Memory B cell (primary cell): ENCODE results near the gene CTNNAL1.
A peak's percentile ranks its signal among the peaks of the same experiment; 100 is the strongest.

Experiments used
- ATAC-seq: fragments of 150-1000 bp; cut with Tn5 transposase; 2 replicates; pipeline ENCODE4 v1.10.0; 2021; ENCODE audit warnings: low read depth, mild to moderate bottlenecking, moderate library complexity
- DNase-seq, 2 donors: peaks; one replicate each; pipeline ENCODE4 v3.0.0; 2022; ENCODE audit warnings: low spot score in 2 of 2
- H3K27ac Mint-ChIP-seq: one replicate; pipeline ENCODE4 v1.8.0; 2022; ENCODE audit warnings: mild to moderate bottlenecking, moderate library complexity, mixed read lengths
- H3K27me3 Mint-ChIP-seq: one replicate; pipeline ENCODE4 v1.8.0; 2022; ENCODE audit warnings: mixed read lengths
- H3K36me3 Mint-ChIP-seq: one replicate; pipeline ENCODE4 v1.8.0; 2022; ENCODE audit warnings: mild to moderate bottlenecking, mixed read lengths
- H3K4me1 Mint-ChIP-seq: one replicate; pipeline ENCODE4 v1.8.0; 2022; ENCODE audit warnings: mixed read lengths
- H3K4me3 Mint-ChIP-seq: one replicate; pipeline ENCODE4 v1.8.0; 2022; ENCODE audit warnings: mild to moderate bottlenecking, moderate library complexity, mixed read lengths
- H3K9me3 Mint-ChIP-seq: one replicate; pipeline ENCODE4 v1.8.0; 2022; ENCODE audit warnings: mixed read lengths

The CTNNAL1 gene

DNA sequence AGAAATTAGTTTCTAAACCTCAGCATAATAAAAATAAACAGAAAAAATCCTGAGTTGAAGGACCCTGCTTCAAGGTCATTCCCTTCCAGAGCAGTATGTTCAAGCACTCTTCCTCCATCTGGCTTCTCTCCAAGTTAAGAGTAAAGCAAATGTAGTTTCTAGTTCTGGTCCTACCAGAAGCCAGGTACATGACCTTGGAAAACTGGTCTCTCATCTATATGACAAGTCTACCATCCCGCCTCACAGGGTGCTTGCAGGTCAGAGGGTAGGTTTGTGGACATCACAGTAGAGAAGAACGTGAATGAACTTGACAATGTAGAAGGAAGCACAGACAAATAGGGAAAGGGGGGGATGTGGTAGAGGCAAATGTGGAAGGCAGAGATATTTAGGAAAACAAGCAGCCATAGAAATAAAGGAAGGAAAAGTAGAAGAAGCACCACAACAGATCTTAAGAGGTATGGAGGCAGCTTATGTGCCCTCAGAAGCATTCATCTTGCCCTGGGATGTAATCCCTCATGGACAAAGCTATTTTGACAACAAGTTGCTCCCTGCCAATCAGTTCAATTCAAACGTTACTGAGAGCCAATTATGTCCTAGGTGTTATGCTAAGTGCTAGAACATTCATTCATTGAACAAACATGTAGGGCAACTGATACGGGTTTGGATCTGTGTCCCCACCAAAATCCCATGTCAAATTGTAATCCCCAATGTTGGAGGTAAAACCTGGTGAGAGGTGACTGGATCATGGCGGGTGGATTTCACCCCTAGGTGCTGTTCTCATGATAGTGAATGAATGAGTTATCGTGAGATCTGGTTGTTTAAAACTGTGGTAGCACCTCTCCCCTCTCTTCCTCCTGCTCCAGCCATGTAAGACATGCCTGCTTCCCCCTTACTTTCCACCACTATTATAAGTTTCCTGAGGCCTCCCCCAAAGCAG, 23.7 kb upstream of the CTNNAL1 start:
- ATAC-seq, result no peak
- Mint-ChIP-seq H3K4me3 (no peak overlapping the region), H3K4me1 (no peaks in the 10 kb centered on the region), H3K27ac (no peak overlapping the region), H3K27me3 (no peaks in the 10 kb centered on the region), H3K9me3 (no peaks in the 10 kb centered on the region), H3K36me3 (peaks cover 33% of the 10 kb centered on the region)
- DNase-seq, result no peak

DNA sequence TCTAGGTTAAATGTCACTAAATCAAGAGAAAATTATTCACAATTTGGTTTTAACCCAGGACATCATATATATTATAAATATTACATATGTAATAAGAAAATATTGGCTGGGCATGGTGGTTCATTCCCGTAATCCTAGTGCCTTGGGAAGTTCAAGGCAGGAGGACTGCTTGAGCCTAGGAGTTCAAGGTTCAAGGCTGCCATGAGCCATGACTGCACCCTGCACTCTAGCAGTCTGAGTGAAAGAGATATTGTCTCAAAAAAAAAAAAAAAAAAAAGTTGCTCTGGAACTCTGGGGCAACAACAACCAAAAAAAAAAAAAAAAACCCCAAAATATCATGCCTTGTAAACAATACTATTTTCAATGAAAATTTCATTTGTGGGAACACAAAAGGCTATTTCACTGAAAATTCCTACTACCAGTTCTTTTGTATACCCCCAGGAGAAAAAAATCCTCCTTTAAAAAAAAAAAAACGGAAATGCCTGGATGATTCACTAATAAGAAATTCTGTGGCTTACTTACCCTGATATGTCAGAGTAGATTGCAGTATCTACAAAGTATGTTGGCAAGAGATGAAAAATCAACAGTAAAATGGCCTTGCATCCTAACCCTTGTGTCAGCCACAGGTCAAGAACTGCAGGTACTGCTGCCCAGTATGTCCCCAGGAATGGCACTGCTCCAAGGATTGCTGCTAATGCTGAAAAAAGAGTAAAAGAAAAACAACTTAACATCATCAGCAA, 22.6 kb upstream of the CTNNAL1 start:
- ATAC-seq, result no peak
- H3K27ac Mint-ChIP-seq, result no peak overlapping the region
- H3K4me3 Mint-ChIP-seq, result no peak overlapping the region
- DNase-seq, result no peak
- no peaks in the 10 kb centered on the region for H3K27me3 Mint-ChIP-seq
- no peaks in the 10 kb centered on the region for H3K9me3 Mint-ChIP-seq
- peaks cover 31% of the 10 kb centered on the region for H3K36me3 Mint-ChIP-seq
- no peaks in the 10 kb centered on the region for H3K4me1 Mint-ChIP-seq

DNA sequence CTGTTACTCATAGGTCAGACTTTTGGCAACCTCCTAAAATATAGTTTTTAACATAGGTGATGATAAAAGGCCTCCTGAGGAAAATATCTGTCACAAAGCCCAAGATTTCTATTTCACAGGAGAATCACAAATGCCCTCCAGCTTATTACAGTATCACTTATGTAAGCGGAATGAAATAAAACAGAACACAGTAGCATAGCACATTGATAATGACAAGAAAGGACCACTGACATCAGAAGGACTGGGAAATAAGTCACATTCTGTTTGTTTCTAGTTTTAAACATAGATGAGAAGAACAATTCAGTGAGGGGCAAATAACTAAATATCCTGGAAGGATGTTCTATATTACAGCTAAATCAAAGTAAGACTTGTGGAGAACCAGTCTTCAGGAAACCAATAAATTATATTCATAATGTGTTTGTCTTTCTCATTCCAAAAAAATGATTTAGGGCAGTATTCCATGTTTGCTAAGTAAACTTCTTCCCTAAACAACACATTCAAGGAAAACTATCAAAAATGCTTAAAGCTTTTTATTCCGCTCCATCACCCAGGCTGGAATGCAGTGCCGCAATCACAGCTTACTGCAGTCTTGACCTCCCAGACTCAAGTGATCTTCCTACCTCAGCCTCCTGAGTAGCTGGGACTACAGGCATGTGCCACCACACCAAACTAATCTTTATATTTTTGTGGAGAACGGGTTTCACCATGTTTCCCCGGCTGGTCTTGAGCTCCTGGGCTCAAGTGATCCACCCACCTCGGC, 20.8 kb upstream of the CTNNAL1 start:
- peaks cover 25% of the 10 kb centered on the region for H3K36me3 Mint-ChIP-seq
- no peak for DNase-seq

DNA sequence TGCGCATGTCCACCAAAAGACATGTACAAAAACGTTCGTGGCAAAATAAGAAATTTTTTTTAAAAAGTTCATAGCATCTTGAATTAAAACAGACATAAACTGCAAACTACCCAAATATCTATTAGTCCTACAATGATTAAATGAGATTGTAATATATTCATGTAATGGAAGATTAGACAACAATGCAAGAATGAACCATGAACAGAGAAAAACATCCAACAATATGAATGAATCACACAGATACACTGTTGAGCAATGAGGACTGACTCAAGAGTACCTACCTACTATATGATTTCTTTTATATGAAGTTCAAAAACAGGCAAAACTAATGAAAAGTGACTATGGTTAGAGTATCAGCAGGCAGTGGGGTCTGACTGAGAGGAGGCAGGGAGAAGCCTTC, 17.9 kb upstream of the CTNNAL1 start:
- Mint-ChIP-seq H3K27ac (no peak overlapping the region), H3K4me1 (no peaks in the 10 kb centered on the region), H3K27me3 (no peaks in the 10 kb centered on the region), H3K36me3 (peaks cover 22% of the 10 kb centered on the region), H3K4me3 (no peak overlapping the region), H3K9me3 (no peaks in the 10 kb centered on the region)
- ATAC-seq, result no peak
- no peak for DNase-seq

More for the DNA sequence above, 20.8 kb upstream of the CTNNAL1 start:
- no peaks in the 10 kb centered on the region for H3K9me3 Mint-ChIP-seq
- no peak for ATAC-seq
- H3K27ac Mint-ChIP-seq, result no peak overlapping the region
- H3K27me3 Mint-ChIP-seq, result no peaks in the 10 kb centered on the region
- no peaks in the 10 kb centered on the region for H3K4me1 Mint-ChIP-seq
- no peak overlapping the region for H3K4me3 Mint-ChIP-seq

DNA sequence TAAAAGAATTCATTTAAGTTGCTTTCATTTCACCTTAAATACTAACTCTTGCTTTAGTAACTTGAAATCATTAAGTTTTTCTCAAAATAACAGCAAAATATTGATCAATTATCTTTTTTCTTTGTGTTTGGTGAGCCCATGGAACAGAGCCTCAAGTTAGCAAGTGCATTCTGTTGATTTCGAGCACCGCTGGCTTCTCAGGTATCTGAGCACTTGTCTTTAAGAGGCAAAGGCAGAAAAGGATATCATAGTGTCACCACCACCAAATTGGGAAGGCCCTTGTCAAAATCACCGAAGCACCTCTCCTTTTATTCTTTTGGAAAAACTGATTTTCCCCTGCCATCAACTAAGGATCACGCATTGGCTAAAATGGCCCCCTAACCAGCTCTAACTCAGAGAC, 17.1 kb upstream of the CTNNAL1 start:
- no peak overlapping the region for H3K4me3 Mint-ChIP-seq
- H3K4me1 Mint-ChIP-seq, result no peaks in the 10 kb centered on the region
- DNase-seq, result no peak
- H3K27ac Mint-ChIP-seq, result no peak overlapping the region
- H3K9me3 Mint-ChIP-seq, result no peaks in the 10 kb centered on the region
- no peaks in the 10 kb centered on the region for H3K27me3 Mint-ChIP-seq
- H3K36me3 Mint-ChIP-seq, result peaks cover 27% of the 10 kb centered on the region
- no peak for ATAC-seq

DNA sequence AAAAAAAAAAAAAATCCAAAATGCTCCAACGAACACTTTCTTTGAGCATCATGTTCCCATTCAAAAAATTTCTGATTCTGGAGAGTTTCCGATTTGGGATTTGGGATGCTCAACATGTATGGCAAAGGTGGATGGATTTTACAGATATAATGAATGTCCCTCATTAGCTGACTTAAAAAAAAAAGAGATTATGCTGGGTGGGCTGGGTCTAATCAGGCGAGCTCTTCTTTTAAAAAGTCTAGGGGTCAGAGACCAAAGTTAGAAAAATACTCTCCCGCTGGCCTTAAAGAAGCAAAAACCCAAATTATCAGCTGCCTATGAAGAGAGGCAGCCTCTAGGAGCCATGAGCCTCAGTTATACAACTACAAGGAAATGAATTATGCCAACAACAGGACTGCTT, 15.2 kb upstream of the CTNNAL1 start:
- Mint-ChIP-seq H3K27me3 (no peaks in the 10 kb centered on the region), H3K27ac (no peak overlapping the region), H3K36me3 (peaks cover 28% of the 10 kb centered on the region), H3K4me3 (no peak overlapping the region), H3K4me1 (no peaks in the 10 kb centered on the region), H3K9me3 (no peaks in the 10 kb centered on the region)
- DNase-seq (no peak), ATAC-seq (no peak)

DNA sequence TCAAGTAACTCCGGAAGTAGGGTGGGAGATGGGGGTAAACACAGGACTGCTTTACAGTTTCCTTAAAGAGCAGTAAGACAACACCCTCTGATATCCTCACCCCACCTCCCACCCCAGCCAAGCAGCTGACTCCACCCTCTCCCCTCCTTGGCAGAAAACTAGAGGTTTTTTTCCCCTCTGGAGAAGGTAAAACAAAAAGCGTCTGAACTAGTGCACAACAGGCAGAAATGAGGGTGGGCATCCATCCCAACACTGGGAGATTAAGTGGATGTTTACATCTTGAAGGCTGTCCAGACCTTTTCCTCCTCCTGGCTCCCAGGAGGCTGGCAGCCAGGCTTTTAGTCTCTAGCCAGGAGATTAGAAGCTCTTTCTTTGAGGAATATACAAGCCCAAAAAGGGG, 13.9 kb upstream of the CTNNAL1 start:
- no peaks in the 10 kb centered on the region for H3K27me3 Mint-ChIP-seq
- H3K4me3 Mint-ChIP-seq, result no peak overlapping the region
- H3K4me1 Mint-ChIP-seq, result no peaks in the 10 kb centered on the region
- H3K36me3 Mint-ChIP-seq, result peaks cover 23% of the 10 kb centered on the region
- no peaks in the 10 kb centered on the region for H3K9me3 Mint-ChIP-seq
- H3K27ac Mint-ChIP-seq, result no peak overlapping the region
- no peak for DNase-seq
- ATAC-seq, result no peak

DNA sequence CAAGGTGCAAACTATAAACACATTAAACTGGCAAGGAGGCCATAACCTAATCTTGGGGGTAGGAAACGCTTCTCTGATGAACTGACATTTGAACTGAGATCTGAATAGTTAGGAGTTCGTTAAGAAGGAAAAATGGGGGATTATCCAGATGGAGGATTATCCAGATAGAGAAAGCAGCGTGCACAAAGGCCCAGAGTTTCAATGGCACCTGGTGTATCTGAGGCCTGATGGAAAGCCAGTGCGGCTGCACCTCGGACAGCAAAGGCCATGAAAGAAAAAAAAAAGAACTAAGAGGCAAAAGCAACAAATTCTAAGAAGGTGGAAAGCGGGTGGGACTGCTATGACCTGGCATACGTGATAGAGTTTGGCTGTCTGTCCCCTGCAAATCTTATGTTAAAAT, 13.0 kb upstream of the CTNNAL1 start:
- Mint-ChIP-seq H3K27ac (no peak overlapping the region), H3K36me3 (peaks cover 20% of the 10 kb centered on the region), H3K4me3 (no peak overlapping the region), H3K9me3 (no peaks in the 10 kb centered on the region), H3K4me1 (no peaks in the 10 kb centered on the region), H3K27me3 (no peaks in the 10 kb centered on the region)
- DNase-seq (no peak), ATAC-seq (no peak)

DNA sequence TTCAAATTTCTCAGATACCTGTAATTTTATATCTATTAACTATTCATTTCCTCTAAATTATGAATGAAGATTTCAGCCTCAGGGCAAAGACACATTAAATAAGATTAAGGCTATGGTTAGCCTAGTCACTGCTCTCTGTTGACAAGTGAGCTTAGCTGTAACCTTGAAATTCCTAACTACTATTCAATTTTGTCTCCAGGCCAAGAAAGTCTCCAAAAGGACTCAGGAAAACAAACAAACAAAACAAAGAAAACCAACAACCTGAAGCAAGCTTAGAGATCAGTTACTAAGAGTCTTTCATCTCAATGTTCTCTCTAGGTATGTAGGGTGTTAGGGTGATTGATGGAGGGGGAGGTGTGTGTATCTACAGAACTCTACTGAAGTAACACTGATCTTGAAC, 9.6 kb upstream of the CTNNAL1 start:
- no peaks in the 10 kb centered on the region for H3K27me3 Mint-ChIP-seq
- peaks cover 22% of the 10 kb centered on the region for H3K36me3 Mint-ChIP-seq
- H3K4me3 Mint-ChIP-seq, result no peak overlapping the region
- H3K27ac Mint-ChIP-seq, result no peak overlapping the region
- DNase-seq (no peak), ATAC-seq (no peak)
- no peaks in the 10 kb centered on the region for H3K9me3 Mint-ChIP-seq
- peaks cover under 1% of the 10 kb centered on the region for H3K4me1 Mint-ChIP-seq

DNA sequence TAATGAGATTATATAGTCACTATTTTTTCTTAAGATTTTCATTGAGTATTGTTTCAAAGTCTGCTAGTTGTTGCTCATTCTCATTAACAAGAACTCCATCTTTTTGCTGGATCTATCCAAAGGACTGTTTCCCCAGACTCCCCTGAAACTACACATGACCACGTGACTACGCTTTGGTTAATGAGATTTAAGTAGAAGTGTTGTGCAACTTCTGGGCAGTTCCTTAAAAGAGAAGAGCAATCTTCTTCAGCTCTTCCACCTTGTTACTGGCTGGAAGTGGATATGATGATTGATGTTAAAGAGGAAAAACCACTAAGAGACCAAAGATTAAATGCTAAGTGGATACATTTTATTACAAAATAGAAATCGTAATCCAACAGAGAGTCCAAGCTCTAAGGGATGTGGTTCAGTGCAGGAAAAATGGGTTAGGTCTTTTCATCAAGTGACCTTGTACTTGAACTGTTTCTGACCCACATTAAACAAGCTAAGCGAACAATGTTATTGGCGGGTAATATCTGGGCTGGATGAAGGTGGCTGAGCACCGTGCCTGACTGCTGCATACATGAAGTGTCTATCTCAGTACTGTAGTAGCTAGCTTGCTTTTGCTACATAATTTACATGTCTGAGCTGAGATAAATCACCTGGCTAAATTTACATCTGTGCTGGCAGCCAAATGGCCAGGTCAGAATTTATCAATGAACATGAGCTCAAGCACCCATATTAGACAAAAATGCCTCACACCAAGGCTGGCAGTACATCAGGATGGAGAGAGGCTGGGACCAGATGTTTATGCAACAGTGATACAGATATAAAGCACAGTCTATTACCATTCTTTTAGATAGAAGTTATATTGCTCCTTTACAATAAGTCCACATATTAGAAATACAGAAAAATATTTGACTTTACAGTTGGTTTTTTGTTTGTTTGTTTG, 7.5 kb upstream of the CTNNAL1 start:
- H3K4me1 Mint-ChIP-seq, result peaks cover 9% of the 10 kb centered on the region
- ATAC-seq (no peak), DNase-seq (no peak)
- no peaks in the 10 kb centered on the region for H3K9me3 Mint-ChIP-seq
- peaks cover 17% of the 10 kb centered on the region for H3K36me3 Mint-ChIP-seq
- H3K27ac Mint-ChIP-seq, result peak overlapping the region; percentile 53
- no peak overlapping the region for H3K4me3 Mint-ChIP-seq
- no peaks in the 10 kb centered on the region for H3K27me3 Mint-ChIP-seq

DNA sequence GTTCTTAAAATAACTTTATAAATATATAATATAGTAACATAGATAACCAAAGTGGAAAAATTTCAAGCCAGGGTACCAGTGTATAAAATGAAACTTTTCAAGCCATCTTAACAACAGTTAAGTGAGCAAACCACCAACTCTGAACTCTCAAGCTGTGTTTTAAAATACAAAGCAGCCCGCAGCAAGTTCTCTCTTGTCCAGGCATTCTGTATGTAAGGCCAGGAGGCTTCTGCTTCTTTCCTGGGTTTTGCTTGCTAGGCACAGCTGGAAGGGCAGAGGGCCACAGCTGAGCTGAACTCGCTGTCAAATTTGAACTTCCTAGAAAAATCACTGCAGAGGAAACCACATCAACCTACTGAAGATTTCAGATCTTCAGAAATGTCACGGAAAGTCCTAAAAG, 6.8 kb upstream of the CTNNAL1 start:
- H3K27ac Mint-ChIP-seq, result no peak overlapping the region
- H3K9me3 Mint-ChIP-seq, result no peaks in the 10 kb centered on the region
- H3K36me3 Mint-ChIP-seq, result peaks cover 15% of the 10 kb centered on the region
- DNase-seq, result no peak
- peaks cover 11% of the 10 kb centered on the region for H3K4me1 Mint-ChIP-seq
- no peaks in the 10 kb centered on the region for H3K27me3 Mint-ChIP-seq
- ATAC-seq, result no peak
- H3K4me3 Mint-ChIP-seq, result no peak overlapping the region

DNA sequence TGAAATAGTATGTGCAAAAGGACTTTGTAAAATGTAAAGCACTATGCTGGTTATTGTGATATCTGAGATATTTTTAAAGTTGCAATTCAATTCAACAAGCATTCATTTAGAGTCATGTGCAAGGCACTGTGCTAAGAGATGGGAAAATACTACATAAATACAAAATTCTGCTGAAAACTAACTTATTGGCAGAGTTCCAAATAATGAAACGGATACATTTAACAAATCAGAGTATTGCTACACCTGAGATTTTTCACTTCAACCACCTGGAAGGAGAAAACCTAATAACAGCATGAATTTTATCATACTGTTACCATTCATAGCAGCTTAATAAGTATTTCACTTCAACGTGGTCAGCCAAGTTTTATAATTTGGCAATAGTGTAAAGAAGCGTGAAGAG, 6.1 kb upstream of the CTNNAL1 start:
- peaks cover 13% of the 10 kb centered on the region for H3K4me1 Mint-ChIP-seq
- H3K4me3 Mint-ChIP-seq, result no peak overlapping the region
- H3K9me3 Mint-ChIP-seq, result no peaks in the 10 kb centered on the region

DNA sequence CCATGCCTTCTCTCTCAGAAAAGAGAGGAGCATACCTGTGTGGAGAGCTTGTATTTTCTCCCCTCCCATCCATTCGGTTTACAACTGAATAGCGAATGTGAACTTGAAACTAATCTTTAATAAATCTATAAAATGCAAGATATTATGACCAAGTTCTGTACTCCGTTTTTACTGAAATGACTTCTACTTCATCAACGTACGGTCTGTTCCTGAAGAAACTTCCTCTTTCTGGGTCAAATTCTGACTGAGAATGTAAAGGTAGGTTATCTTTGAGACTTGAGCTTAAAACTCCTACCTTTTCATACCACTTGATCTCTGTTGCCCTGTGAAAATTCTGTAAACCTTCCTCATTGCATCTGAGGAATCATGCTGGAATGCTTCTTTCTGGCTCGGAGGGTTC, 4.2 kb upstream of the CTNNAL1 start:
- Mint-ChIP-seq H3K27ac (peak overlapping the region; percentile 43), H3K4me1 (peaks cover 17% of the 10 kb centered on the region), H3K4me3 (no peak overlapping the region), H3K27me3 (no peaks in the 10 kb centered on the region), H3K9me3 (no peaks in the 10 kb centered on the region), H3K36me3 (peaks cover 6% of the 10 kb centered on the region)
- ATAC-seq, result no peak
- DNase-seq, result no peak

More for the DNA sequence above, 6.1 kb upstream of the CTNNAL1 start:
- ATAC-seq, result no peak
- Mint-ChIP-seq H3K27ac (no peak overlapping the region), H3K36me3 (peaks cover 11% of the 10 kb centered on the region), H3K27me3 (no peaks in the 10 kb centered on the region)
- DNase-seq, result no peak
